ENCODE measurements around the gene IRF2BP2.
A peak's percentile ranks its signal among the peaks of the same experiment; 100 is the strongest.

IRF2BP2 gene

GRCh38 chr1:234613128-234613875 lies 3.3 kb upstream of the IRF2BP2 start:
- peak; percentile 45 for DNase-seq (ENCODE audit: low spot score)

GRCh38 chr1:234612352-234613127 lies 2.6 kb upstream of the IRF2BP2 start:
- DNase-seq (ENCODE audit: low spot score): peak; percentile 96

GRCh38 chr1:234611847-234612351 lies 1.9 kb upstream of the IRF2BP2 start:
- peak; percentile 36 for DNase-seq (ENCODE audit: low spot score)

- peak; percentile 82 for DNase-seq (ENCODE audit: low spot score)
These were observed 1.4 kb upstream of the IRF2BP2 start for GRCh38 chr1:234611225-234611846.

- DNase-seq (ENCODE audit: low spot score): peak; percentile 94
These were observed 767 bp upstream of the IRF2BP2 start for GRCh38 chr1:234610666-234611224.

GRCh38 chr1:234609691-234610042 lies 311 bp downstream of the IRF2BP2 start:
- no peak for DNase-seq (ENCODE audit: low spot score)

- DNase-seq (ENCODE audit: low spot score): no peak
These were observed 877 bp downstream of the IRF2BP2 start for GRCh38 chr1:234608911-234609690.

- DNase-seq (ENCODE audit: low spot score): peak; percentile 86
These were observed 1.7 kb downstream of the IRF2BP2 start for GRCh38 chr1:234608025-234608910.

GRCh38 chr1:234607109-234608024 lies 2.6 kb downstream of the IRF2BP2 start:
- DNase-seq (ENCODE audit: low spot score): no peak

- DNase-seq (ENCODE audit: low spot score): no peak
These were observed 3.2 kb downstream of the IRF2BP2 start for GRCh38 chr1:234606784-234607108.

GRCh38 chr1:234605983-234606783 lies 3.8 kb downstream of the IRF2BP2 start:
- no peak for DNase-seq (ENCODE audit: low spot score)

GRCh38 chr1:234605399-234605982 lies 4.5 kb downstream of the IRF2BP2 start:
- DNase-seq (ENCODE audit: low spot score): no peak

GRCh38 chr1:234604495-234605398 lies 5.2 kb downstream of the IRF2BP2 start:
- DNase-seq (ENCODE audit: low spot score): no peak

GRCh38 chr1:234603221-234604204 lies 6.5 kb downstream of the IRF2BP2 start:
- no peak for DNase-seq (ENCODE audit: low spot score)

- DNase-seq (ENCODE audit: low spot score): peak; percentile 91
These were observed 7.4 kb downstream of the IRF2BP2 start for GRCh38 chr1:234602334-234603220.

All from LoVo (cell line).